GM11168 (cell line): ENCODE data around the gene MCAT.

ENCODE experiments used
- in situ Hi-C: fragments of 300-500 bp; cut with MboI; formaldehyde crosslinking; loops from one replicate; pipeline ENCODE4 v1.12.0; 2022; ENCODE audit warnings: low sequenced_read_pairs; ENCODE audit not compliant: unreplicated experiment

The MCAT gene

GRCh38 chr22:43173566-43173965, 30.4 kb upstream of the MCAT start:
- in situ Hi-C loops, result no loop called here

DNA sequence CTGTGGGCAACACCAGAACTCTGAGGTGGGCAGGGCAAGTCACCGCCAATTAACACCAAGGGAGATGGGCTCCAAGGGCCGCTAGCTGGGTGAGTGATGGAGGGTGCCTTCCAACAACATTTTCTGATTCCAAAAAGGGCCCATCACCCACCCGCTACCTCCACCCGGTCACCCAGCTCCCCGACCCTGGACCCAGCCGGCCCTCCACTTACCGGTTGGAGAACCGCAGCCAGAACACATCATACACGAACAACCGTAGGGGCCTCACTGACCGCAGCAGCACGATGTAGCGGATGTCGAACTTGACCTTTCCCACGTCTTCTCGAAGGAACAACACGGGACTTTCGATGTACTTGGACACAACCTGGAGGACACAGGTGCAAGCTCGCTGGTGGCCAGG, 29.0 kb upstream of the MCAT start:
- in situ Hi-C loops, result no loop called here

DNA sequence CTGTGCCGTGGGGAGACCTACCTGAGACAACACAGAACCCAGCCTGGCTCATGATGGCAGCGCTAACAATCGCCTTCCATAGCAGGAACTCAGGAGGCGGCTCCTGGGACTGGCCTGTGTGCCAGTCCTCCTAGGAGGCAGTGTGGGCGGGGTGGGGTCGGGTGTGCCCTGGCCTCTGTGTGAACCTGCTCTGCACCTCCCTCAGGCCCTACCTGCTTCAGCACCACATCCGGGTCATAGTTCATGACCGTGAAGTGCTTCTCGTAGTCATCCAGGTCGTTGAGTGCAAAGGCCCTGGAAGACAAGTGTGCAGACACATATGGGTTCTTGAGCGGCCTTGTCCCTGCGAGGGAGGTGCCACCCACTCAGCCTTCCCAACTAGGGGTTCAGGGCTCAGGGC, 28.4 kb upstream of the MCAT start:
- in situ Hi-C loops, result no loop called here

GRCh38 chr22:43171019-43171491, 27.9 kb upstream of the MCAT start:
- in situ Hi-C loops, result no loop called here

- in situ Hi-C loops, result no loop called here
These were observed 26.9 kb upstream of the MCAT start for GRCh38 chr22:43170131-43170480.

- in situ Hi-C loops, result no loop called here
These were observed 26.3 kb upstream of the MCAT start for GRCh38 chr22:43169310-43170130.

DNA sequence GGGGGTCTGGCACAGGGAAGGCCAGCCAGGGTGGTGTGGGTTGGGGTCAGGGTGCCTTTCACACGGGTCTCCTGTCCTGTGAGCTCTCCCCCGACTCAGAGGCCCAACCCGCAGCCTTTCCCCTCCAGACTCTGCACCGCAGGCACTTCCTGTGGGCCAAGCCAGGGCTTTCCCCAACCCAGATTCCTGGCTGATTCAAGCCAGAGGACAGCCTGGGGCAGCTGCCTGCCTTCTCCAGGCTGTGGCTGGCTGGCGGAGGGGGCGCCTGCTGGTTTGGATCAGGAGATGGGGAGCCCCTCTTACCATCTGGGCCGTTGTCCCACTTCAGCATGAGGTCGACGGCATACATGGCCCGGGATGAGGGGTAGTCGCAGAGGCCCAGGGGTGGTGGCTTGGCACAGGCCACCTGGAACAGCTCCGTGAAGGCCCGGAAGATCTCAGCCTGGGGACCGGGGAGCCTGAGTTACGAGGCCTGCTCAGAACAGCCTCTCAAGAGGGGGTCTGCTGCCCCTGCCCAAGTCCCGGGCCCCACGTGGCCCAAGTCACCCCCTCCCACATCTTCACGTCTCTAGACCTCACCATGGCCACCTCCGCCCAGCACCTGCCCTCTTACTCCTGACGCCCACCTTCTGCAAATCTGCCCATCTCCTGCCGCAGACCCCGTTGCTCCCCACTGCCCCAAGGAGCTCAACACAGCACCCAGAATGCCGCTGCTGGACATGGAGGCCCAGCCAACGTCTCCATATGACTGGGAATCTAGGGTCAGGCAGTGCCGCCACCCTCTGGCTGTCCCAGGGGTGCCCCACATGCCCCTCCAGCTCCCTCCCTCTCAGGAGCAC, 25.5 kb upstream of the MCAT start:
- in situ Hi-C loops, result no loop called here

GRCh38 chr22:43167001-43167589, 23.9 kb upstream of the MCAT start:
- in situ Hi-C loops, result no loop called here

- in situ Hi-C loops, result no loop called here
These were observed 23.1 kb upstream of the MCAT start for GRCh38 chr22:43166132-43166930.

DNA sequence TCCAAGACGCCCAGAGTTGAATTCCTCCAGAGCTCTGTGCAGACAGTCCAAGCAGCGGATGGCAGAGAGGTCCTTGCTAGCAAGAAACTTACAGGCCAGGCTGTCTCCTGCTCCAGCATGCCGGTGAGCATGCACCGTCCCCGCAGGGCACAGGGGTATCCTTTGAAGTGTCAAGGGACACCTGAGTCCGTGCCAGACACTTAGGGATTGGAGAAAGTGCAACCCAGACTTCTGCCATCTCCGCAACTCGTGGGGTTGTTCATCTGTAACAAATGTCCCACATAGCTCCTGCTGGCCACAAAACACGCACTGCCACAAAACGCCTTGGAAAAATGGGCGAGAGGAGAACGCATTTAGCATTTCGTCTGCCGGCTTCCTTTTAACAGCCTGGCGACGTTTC, 21.4 kb upstream of the MCAT start:
- in situ Hi-C loops, result no loop called here

GRCh38 chr22:43163241-43163795, 20.1 kb upstream of the MCAT start:
- in situ Hi-C loops, result no loop called here

DNA sequence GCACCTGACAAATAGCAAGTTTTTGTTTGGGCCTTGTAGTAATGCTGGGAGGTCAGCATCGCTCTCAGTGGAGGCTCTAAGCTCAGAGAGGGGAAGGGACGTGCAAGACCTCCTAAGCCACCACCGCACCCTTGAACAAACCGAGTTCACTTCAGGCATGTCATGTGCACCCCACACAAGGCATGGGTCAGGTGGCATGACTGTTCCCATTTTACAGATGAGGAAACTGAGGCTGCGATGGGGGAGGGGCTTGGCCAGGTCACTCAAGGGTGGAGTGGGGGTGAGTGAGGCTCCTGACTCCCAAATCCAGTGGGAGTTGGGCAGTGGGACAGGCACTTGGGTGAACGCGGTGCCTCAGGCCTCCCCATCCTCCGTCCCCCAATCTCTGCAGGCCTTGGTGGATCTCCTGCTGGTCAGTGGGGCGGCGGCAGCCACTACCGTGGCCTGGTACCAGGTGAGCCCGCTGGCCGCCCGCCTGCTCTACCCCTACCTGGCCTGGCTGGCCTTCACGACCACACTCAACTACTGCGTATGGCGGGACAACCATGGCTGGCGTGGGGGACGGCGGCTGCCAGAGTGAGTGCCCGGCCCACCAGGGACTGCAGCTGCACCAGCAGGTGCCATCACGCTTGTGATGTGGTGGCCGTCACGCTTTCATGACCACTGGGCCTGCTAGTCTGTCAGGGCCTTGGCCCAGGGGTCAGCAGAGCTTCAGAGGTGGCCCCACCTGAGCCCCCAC, 19.4 kb upstream of the MCAT start:
- in situ Hi-C loops, result no loop called here

DNA sequence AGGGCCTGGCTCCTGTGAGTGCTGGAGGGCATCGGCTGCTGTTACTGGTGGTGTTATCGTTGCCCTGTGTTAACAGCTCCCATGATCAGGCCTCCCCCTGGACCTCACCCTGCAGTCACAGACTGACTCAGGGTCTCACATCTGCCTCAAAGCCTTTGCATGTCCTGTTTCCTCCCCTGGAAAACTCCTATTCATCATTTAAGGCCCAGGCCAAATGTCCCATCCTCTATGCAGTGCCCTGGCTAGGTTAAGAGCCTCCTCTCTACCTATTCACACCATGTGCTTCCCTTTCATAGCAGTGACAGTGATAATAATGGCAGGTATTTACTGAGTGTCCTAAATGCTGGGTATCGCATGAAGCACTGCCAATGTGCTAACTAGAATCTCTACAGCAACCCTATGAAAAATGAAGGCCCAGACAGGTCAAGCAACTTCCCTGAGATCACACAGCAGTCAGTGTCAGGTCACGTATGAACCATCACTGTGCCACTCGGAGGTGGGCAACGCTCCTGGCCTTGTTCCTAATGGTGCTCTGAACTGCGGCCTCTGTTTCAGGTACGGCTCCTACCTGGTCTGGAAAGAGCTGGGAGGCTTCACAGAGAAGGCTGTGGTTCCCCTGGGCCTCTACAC, 17.4 kb upstream of the MCAT start:
- in situ Hi-C loops, result no loop called here

- in situ Hi-C loops, result no loop called here
These were observed 16.4 kb upstream of the MCAT start for GRCh38 chr22:43159484-43160178.

DNA sequence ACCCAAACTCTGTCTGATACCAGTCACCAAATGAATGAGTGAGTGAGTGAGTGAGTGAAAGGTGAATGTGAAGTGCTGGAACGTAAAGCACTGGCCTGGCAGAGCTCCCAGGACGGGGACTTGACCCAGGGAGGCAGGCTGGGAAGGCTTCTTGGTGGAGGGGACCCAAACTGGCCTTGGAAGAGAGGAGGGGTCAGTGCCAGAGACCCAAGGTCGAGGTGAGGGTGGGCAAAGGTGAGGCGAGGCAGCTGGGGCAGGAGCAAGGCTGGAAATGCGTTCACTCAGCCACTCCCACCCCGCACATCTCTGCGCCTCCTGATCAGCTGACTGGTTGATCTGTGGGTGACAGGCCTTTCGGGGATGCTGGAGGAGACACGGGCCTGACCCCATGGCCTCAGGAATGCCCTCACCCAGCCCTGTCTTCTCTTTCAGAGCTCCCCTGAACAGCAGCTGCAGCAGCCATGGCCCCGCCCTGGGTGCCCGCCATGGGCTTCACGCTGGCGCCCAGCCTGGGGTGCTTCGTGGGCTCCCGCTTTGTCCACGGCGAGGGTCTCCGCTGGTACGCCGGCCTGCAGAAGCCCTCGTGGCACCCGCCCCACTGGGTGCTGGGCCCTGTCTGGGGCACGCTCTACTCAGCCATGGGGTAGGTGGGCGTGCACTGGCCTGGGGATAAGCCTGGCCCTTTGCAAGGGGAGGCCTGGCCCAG, 15.7 kb upstream of the MCAT start:
- in situ Hi-C loops, result no loop called here

GRCh38 chr22:43157874-43158546, 14.8 kb upstream of the MCAT start:
- in situ Hi-C loops, result no loop called here

DNA sequence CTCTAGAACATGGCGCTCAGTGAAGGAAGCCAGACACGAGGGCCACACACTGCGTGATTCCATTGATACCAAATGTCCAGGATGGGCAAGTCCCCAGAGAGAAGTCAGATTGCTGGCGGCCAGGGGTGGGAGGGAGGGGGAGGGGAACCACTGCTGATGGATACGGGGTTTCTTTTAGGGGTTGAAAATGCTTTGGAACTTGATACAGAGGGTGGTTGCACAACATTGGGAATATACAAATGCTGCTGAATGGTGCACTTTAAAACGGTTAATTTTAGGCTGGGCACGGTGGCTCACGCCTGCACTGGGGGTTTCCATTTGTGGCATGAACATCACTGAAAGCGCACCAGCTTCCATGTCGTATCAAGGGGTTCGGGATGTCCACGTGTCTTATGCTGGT, 13.2 kb upstream of the MCAT start:
- in situ Hi-C loops, result no loop called here
